ENCODE results near the gene SMIM41. TPM values are rescaled to one million over a fixed set of nuclear protein-coding genes. Genes with fewer than 3 reads are reported as not detected.

Gene SMIM41
- total RNA-seq, 1 donor, result 0.43 TPM

- H3K4me3 ChIP-seq (ENCODE audit: low read depth, low read length), result no peak overlapping the region
- TF ChIP-seq, protein P1, sequence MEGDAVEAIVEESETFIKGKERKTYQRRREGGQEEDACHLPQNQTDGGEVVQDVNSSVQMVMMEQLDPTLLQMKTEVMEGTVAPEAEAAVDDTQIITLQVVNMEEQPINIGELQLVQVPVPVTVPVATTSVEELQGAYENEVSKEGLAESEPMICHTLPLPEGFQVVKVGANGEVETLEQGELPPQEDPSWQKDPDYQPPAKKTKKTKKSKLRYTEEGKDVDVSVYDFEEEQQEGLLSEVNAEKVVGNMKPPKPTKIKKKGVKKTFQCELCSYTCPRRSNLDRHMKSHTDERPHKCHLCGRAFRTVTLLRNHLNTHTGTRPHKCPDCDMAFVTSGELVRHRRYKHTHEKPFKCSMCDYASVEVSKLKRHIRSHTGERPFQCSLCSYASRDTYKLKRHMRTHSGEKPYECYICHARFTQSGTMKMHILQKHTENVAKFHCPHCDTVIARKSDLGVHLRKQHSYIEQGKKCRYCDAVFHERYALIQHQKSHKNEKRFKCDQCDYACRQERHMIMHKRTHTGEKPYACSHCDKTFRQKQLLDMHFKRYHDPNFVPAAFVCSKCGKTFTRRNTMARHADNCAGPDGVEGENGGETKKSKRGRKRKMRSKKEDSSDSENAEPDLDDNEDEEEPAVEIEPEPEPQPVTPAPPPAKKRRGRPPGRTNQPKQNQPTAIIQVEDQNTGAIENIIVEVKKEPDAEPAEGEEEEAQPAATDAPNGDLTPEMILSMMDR (IDR thresholded peaks at IDR 0.05; ENCODE audit: insufficient read depth, low read depth, low read length), result no peak
- DNase-seq (ENCODE audit: low read depth), result no peak
These were observed 6.9 kb downstream of the SMIM41 start for GRCh38 chr12:52086366-52086765.

- no peak for DNase-seq (ENCODE audit: low read depth)
- TF ChIP-seq, protein P1 (IDR thresholded peaks at IDR 0.05; ENCODE audit: insufficient read depth, low read depth, low read length), result no peak
- no peak overlapping the region for H3K4me3 ChIP-seq (ENCODE audit: low read depth, low read length)
These were observed 7.7 kb downstream of the SMIM41 start for GRCh38 chr12:52086944-52087835.

- DNase-seq (ENCODE audit: low read depth), result no peak
- TF ChIP-seq, protein P1 (IDR thresholded peaks at IDR 0.05; ENCODE audit: insufficient read depth, low read depth, low read length), result no peak
- no peak overlapping the region for H3K4me3 ChIP-seq (ENCODE audit: low read depth, low read length)
These were observed 8.7 kb downstream of the SMIM41 start for GRCh38 chr12:52087961-52088820.

DNA sequence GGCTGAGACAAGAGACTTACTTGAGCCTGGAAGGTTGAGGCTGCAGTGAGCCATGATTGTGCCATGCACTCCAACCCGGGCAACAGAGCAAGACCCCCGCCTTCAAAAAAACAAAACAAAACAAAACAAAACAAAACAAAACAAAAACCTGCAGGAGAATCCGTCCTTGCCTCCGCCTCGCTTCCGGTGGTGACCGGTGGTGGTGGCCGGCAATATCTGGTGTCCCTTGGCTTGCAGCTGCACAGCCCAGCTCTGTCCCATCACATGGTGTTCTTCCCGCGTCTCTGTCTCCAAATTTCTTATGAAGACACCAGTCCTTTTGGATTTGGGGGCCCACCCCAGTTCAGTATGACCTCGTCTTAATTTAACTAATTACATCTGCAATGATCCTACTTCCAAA is 10.0 kb downstream of the SMIM41 start:
- TF ChIP-seq, protein P1 (IDR thresholded peaks at IDR 0.05; ENCODE audit: insufficient read depth, low read depth, low read length), result no peak
- H3K4me3 ChIP-seq (ENCODE audit: low read depth, low read length), result no peak overlapping the region
- DNase-seq (ENCODE audit: low read depth), result no peak

GRCh38 chr12:52090291-52090690 is 10.8 kb downstream of the SMIM41 start:
- H3K4me3 ChIP-seq (ENCODE audit: low read depth, low read length), result no peak overlapping the region
- TF ChIP-seq, protein P1 (IDR thresholded peaks at IDR 0.05; ENCODE audit: insufficient read depth, low read depth, low read length), result no peak
- DNase-seq (ENCODE audit: low read depth), result no peak

GRCh38 chr12:52091061-52091460 is 11.6 kb downstream of the SMIM41 start:
- no peak for DNase-seq (ENCODE audit: low read depth)
- TF ChIP-seq, protein P1 (IDR thresholded peaks at IDR 0.05; ENCODE audit: insufficient read depth, low read depth, low read length), result no peak
- no peak overlapping the region for H3K4me3 ChIP-seq (ENCODE audit: low read depth, low read length)

All from fibroblast of villous mesenchyme (primary cell).